NCI-H2029 (cell line): ENCODE data around the gene RHEB.
"Not testable (repeated sequence)": the region's sequence is repeated elsewhere in the genome, so short reads cannot be mapped to it uniquely, and the experiment has no call there.

Experiments used
- DNase-seq: peaks from one replicate; lab custom pipeline; 2025; lab: John Stamatoyannopoulos, UW

RHEB gene

DNA sequence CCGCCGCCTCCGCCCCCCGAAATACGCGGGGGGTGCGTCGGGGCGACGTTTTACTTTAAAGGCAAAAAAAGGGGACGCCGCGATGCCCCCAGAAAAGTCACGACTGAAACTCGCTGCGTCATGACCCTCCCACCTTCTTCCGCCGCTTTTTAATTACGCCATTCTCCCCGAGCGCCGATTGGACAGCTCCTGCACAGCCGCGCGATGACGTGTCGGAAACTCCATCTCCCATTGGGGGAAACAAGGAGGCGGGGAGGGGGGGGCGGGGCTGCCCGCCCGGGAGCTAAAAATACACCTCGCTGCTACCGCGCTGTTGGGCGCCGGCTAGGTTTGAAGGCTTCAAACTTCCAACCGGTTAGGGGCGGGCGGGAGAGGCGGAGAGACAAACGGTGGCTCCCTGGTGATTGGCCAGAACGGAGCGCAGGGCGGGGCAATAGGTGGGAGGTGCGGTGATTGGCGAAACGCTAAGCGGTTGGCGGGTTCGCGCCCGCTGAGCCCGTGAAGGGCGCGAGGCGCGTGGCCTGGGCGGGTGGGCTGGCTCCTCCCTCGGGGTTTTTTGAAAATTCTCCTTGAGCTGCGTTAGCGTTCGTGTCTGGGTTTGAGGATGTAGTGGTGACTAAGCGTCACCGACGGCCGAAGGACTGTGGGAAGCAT is at the start of gene RHEB:
TSS of gene RHEB (minus strand) at position 131 of the 654 bp plus-strand sequence. CDS start 384 bp downstream, outside the sequence.
- DNase-seq, result peak; percentile 99

GRCh38 chr7:151566897-151567320 is 47.2 kb upstream of the RHEB start:
- DNase-seq, result no peak

DNA sequence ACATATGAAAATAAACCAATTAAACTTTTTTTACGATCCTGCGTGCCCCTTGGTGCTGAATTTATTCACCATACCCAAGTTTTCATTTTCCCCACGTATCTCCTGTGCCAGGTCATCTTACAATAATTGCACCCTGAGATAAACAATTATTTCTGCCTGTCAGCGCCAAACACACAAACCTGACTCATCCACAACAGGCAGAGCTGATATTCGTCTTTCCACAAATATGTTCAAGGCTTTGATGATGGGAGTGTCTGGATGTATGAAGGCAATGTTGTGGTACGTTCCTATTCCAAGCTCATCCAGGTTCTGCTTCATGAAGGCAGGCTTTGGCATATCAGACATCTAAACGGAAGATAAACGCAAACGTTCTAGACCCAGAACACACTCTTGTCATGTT is 45.8 kb upstream of the RHEB start:
- DNase-seq, result no peak

DNA sequence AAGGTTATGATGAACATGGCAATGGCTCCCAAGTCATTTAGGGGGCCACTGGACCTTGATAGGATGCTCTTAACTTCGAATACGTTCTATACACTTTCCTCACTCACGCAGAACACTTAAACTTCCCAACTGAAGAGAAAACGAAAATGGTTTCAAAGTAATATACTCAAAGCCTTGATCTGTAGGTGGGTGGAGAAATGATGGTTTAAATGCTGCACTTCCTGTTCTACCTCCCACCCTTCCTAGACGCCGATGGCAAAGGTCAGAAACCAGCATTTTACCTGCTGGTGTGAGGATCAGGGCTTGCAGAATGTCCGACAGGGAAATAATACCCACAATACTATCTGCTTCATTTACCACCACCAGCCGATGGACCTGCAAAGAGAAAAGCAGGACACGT is 40.5 kb upstream of the RHEB start:
- DNase-seq, result no peak

- DNase-seq, result no peak
Observed at GRCh38 chr7:151559557-151560183, 40.0 kb upstream of the RHEB start.

DNA sequence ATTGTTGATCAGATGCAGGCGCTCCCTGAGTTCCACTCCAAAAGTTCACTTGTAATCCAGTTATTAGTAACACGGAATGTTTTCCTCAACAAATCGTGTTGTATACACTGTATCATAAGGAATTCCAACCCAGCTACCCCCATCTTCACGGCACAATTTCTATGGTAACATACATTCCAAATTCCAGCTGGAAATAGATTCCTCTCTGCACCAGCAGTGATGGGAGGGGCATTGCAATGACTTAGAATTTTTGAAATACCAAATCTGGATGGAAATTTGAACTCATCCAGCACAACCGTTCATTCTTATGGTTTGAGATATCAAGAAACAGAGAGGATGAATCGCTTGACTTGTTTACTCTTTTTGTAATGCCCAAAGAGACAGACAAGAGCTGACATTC is 38.9 kb upstream of the RHEB start:
- DNase-seq, result no peak

DNA sequence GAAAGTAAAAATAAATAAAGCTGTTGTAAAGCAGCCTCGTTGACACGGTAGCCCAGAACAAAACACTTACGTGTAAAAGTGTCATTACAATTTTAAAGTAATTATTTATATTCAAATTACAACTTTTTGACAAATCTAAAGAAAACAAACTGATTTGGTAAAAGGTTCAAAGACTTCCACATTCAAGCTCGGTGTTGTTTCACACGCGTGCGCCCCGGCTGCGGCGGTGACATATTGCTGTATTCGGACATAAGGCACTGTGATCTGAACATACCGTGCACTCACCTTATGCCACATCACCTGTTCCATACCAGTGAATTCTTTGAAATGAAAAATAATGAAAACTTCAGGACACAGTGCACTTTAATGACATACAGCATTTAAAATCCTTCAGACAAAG is 36.9 kb upstream of the RHEB start:
- DNase-seq, result no peak

DNA sequence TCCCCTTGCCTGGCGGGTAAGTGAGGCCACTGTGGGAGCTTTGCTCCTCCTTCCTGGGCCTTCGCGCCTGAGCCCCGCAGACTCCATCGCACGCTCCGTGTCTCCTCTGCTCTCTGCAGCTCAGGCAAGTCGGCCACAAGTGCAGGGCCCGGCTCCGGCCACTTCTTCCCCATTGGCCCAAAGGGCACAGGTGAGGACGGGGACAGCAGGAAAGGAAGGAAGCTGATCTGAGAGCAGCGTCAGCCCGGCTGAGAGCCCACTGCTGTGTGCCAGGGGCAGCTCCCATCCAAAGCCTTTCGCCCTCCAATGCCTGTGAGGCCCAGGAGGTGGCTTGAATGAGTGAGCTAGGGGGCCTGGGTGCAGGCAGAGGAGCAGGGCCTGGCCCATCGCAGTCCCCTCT is 33.7 kb upstream of the RHEB start:
- no peak for DNase-seq

DNA sequence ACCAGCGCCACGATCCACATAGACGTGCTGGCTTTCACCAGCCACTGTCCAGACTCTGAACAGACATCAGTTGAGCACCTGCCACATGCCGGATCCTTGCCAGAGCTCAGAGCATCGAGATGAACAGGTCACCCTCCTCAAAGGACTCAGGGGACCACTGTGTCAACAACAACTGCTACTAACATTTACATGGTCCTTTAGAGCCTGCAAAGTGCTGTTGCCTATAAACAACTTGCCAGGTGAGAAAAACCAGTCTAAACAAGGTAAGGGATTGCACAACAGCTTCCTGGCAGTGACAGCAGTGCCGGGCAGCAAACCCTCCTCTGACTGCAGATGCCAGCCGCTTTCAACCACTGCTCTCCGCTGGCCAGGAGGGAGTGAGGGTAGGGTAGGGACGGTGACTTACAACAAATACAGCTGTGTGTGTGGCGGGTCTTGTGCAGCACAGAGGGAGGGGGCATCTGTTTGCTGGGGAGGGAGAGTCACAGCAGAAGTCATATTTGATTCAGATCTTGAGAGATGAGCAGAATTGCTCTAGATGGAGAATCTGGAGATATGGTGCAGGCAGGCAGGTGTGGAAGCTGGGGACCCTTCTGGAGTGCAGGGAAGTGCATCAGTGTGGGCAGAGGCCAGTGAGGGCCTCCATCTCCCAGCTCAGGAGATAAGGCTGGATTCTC is 32.8 kb upstream of the RHEB start:
- DNase-seq, result peak; percentile 99

GRCh38 chr7:151551820-151552219 is 32.1 kb upstream of the RHEB start:
- DNase-seq, result peak; percentile 68

- peak; percentile 78 for DNase-seq
Observed at GRCh38 chr7:151550656-151551286, 31.1 kb upstream of the RHEB start.

- DNase-seq, result no peak
Observed at GRCh38 chr7:151549644-151550043, 29.9 kb upstream of the RHEB start.

DNA sequence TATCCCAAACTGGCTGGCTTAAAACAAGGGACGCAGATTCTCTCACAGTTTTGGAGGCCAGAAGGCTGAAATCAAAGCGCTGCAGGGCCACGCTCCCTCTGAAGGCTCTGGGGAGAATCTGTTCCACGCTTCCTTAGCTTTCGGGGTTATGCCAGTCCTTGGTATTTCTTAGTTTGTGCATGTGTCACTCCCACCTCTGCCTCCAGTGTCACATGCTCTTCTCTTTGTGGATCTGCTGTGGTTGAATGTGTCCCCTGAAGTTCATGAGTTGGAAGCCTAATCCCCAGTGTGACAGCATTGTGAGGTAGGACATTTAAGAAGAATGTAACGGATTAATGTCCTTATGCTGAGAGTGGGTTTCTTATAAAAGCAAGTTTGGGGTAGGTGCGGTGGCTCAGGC is 29.4 kb upstream of the RHEB start:
- no peak for DNase-seq

DNA sequence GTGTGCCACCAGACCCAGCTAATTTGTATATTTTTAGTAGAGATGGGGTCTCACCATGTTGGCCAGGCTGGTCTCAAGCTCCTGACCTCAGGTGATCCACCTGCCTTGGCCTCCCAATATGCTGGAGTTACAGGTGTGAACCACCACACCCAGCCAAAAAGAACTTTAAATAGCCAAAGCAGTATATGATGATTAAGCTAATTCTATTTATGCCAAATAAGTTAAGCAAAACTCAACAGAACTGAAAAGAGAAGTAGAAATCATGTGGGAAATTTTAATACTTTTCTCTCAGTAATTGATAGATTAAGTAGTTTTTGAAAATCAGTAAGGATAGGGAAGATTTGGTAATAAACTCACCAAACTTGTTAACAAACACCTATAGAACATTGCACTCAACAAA is 24.5 kb upstream of the RHEB start:
- DNase-seq, result no peak

DNA sequence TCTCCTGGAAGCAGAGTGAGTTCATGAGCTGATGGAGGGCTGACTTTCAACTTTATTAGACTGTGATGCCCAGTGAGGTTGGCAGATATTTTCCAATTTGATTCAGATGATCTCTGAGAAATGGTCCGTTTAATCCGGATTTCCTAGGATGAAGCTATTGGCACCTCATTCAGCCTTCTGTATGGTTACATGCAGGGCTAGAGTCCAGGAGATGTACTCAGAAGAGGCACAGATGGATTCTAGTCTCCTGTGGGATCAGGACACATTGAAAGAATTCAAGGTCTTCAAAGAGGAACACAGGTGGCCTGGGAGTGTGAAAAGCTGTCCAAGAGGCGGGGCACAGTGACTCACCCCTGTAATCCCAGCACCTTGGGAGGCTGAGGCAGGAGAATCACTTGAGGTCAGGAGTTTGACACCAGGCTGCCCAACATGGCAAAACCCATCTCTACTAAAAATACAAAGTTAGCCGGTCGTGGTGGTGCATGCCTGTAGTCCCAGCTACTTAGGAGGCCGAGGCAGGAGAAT is 23.0 kb upstream of the RHEB start:
- DNase-seq, result no peak

GRCh38 chr7:151541709-151542499 is 22.2 kb upstream of the RHEB start:
- no peak for DNase-seq

- no peak for DNase-seq
Observed at GRCh38 chr7:151540146-151540545, 20.5 kb upstream of the RHEB start.

DNA sequence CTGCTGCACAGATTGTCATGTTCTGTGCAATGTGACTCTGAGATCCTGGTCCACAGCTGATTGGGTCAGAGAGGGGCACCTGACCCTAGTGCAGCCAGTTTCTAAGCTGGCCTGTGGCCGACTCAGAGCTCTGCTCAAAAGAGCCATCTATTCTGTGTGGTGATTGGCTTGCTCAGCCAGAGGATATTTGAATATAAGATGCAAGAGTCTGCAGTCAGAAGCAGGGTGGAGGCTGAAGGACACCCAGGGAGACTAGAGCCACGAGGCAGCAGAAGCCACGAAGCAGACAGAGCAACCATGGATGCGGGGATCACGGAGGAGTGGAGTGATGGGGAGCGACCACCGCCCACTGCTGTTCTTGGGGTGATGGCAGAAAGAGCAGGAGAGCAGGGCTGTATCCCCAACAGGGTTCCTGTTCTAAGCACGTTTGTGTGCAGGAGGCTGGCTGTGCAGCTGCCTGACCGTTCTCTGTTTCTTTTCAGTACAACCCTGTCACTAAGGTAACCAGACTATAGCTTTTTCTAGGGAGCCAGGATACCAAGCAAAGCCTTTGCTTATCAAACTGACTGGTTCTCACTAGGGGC is 19.5 kb upstream of the RHEB start:
- DNase-seq, result no peak

GRCh38 chr7:151537818-151538561 is 18.3 kb upstream of the RHEB start:
- DNase-seq, result no peak

GRCh38 chr7:151536178-151536577 is 16.5 kb upstream of the RHEB start:
- not testable (repeated sequence) for DNase-seq

DNA sequence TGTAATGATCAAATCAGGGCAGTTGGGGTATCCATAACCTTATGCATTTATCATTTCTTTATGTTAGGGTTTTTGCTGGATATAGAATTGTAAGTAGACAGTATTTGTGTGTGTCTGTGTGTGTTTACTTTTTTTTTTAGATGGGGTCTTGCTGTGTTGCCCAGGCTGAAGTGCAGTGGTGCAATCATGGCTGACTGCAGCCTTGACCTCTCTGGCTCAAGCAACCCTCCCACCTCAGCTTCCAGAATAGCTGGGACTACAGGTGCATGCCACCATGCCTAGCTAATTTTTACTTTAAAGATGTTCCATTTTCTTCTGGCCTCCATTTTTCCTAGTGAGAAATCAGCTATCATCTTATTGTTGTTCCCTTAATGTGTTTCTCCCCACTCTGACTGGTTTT is 10.1 kb upstream of the RHEB start:
- no peak for DNase-seq
